GM19238 (cell line): Measurements from ENCODE around the gene PDK2.

ENCODE experiments used
- DNase-seq: peaks from one replicate; pipeline ENCODE4 v3.0.0; 2011; ENCODE audit warnings: low spot score; ENCODE audit not compliant: insufficient read length

Gene PDK2

DNA sequence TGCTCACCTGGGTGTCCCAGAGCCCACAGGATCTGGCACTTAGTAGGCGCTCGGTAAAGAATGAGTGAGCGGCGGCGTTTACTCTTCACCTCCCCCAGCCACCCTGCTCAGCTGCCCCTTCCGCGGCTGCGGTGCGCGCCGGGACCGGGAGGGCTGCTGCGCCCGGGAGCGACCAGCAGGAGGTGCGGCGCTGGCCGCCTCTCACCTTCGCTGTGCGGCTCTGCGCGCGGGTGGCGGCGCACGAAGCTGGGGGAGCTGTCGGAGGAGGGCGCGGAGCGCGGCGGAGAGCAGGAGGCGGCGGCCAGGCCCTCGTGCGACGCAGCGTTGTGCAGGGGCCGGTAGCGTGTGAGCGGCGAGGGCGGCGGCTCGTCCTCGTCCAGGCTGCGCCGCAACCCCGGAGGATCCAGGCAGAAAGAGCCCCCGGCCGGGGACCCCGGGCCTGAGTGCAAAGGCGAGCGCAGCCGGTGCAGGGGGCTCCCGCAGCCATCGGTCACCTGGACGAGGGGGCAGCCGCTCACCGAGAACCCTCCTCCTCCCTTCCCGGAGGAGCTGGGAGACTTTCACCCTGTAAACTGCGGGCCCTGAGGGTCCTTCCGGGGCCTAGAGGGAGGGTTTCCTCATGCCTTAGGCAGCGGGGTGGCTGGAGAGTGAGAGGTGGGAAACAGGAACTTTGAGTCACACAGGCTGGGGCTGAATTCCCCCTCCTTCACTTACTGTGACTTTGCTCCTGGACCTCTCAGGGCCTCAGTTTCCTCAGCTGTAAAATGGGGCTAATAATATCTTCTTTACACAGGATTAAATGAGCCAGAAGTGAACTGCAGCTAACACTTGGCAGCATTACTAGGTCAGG is 22.3 kb downstream of the PDK2 start:
- DNase-seq, result peak; percentile 61

DNA sequence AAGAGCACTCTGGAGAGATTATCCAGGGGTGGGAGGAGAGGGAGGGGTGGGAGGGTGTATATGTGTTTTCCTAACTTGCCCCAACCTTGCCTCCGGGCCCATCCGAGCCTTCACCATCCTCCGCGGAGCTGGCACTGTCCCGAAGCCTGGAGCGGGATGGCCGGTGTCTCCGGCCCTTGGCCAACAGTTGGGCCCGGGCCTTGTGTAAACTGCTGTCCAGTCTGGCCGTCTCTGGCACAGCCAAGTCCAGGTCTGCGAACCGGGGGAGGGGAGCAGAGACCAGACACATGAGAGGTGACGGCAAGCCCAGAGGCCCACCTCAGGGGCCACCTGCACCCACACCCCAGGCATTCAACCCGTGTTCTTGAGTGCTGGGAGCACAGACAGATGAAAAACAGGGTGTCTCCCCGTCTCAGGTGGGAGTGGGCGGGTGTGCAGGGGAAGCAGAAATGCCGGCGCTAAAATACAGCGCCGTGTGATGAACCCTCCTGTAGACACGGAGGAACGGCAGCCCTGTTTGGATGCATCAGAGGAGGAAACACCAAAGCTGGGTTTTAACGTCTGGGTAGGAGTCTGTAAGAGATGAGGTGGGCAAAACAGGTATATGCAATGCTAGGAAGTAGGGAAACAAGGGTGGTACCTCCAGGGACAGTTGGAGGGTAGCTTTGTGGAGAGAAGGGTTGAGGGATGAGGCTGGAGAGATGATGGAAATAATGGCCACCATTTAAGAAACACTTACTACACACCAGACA is 23.1 kb downstream of the PDK2 start:
- DNase-seq, result no peak

- DNase-seq, result no peak
These were observed 23.7 kb downstream of the PDK2 start for GRCh38 chr17:50118828-50119218.

GRCh38 chr17:50120475-50121253 is 25.5 kb downstream of the PDK2 start:
- DNase-seq, result no peak

- no peak for DNase-seq
These were observed 27.8 kb downstream of the PDK2 start for GRCh38 chr17:50122945-50123344.

DNA sequence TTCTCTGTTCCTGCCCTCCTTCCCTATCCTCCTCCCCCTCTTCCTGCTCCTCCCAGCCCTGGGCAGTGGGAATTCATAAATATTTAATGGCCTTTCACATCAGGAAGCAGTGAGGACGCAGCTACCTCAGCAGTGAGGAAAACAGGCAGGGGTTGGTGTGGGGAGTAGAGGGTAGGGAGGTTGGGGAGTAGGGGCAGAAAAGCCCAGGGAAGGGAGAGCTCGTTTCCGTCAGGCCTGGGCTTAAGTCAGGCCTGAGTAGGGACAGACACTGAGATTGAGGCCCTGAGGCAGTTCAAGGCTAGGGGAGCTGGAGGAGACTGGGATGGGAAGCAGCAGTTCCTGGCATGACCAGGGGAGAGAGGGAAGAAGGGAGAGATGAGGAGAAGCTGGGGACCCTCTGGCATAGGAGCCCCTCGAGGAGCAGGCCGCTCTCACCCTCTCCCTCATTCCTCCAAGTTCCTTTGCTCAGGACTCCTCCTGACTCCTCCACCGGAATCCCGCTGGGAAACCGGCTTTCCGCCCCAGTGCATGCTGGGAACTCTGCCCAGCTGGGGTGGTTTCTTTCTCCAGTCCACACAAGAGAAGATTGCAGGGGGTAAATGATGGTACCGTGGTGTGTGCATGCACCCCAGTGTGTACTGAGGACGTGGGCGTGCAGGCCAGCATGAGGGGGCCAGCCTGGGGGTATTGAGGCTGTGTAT is 28.6 kb downstream of the PDK2 start:
- DNase-seq, result no peak

GRCh38 chr17:50125420-50125997 is 30.4 kb downstream of the PDK2 start:
- no peak for DNase-seq

- DNase-seq, result no peak
These were observed 32.7 kb downstream of the PDK2 start for GRCh38 chr17:50127697-50128361.

GRCh38 chr17:50128441-50129352 is 33.5 kb downstream of the PDK2 start:
- no peak for DNase-seq

DNA sequence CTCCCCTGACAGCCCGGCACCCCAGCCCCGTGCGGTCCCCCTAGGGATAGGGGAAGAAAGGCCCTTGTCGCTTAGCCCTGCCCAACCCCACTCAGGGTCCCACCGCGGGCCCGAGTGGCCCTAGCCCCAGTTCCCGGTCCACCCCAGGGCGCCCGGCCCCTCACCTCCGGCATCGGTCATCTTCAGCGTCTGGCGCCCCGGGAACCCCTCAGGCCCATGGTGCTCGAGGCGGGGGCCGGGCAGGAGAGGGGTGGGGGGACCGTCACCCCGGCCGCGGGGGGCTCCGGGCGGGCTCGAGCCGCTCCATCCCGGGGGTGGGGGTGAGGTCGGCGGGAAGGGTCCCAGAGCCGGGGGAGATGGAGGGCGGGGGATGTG is 34.2 kb downstream of the PDK2 start:
- no peak for DNase-seq

- DNase-seq, result peak; percentile 65
These were observed 34.8 kb downstream of the PDK2 start, which contains the start of gene SAMD14 for GRCh38 chr17:50129728-50130558. SAMD14 (minus strand) TSS chr17:50130160; CDS start chr17:50124959, 5,201 bp downstream.

DNA sequence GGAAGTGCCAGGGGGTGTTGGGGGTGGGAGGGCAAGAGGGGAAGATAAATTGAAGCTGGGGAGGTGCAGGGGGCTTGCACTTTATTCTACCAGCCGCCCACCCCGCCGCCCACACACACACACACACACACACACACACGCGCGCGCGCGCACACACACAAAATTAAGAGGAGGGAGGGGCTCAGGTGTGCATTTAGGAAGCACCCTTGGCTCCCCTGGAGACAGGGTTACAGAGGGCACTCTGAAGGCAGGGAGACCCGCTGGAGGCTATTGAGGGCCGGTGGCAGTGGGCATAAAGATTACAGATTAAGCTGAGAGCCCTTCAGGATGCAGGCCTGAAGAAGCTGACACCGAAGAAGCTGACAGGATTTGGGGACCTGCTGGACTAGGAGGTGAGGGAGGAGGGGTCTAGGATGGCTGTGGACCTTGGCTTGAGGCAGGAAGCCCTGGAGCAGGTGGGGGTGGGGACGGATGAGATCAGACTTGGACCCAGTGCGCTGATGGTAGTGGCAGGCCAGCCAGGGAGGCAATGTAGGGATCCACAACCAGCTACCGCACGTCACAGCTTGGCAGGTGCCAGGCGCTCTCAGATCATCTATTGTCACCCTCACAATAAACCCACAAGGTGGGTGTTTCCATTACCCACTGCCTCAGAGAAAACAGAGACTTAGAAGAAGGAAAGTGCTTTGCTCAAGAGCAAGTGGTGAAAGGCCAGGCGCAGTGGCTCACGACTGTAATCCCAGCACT is 35.6 kb downstream of the PDK2 start:
- DNase-seq, result no peak

DNA sequence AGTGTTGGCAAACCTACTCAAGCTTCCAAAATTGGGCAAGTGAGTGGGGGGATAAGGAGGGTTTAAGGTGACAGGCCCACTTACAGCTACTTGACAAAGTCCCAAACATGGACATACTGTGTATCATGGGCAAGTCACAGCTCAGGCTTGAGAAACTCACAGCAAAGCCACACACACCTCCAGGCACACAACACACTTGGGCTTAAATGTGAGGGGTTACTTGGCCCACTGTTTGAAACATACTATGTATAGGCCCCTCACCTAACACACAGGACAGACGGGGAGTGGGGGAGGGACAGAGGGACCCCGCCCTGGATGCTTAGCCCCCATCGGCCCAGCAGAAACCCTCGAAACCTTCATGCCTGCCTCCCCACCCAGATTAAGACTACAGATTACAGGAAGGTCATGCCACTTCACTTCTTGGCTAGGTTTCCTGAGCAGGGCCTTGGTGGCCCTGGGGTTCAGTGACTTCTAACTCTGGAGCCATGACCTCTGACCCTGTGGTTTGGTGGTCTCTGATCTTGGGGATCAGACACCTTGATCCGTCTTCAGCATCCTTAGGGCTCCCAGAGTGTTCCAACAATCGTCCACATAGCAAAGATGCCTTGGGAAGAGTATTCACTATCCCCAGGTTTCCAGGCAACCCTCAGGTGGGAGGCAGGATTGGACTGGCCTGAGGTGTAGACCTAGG is 37.1 kb downstream of the PDK2 start:
- DNase-seq, result no peak

- DNase-seq, result no peak
These were observed 38.0 kb downstream of the PDK2 start for GRCh38 chr17:50133028-50133768.

GRCh38 chr17:50133769-50134099 is 38.6 kb downstream of the PDK2 start:
- DNase-seq, result no peak
